ENCODE data around the gene RPL22. TPM values are rescaled to one million over a fixed set of nuclear protein-coding genes. Genes with fewer than 3 reads are reported as not detected.
A peak's percentile ranks its signal among the peaks of the same experiment; 100 is the strongest.

Gene RPL22
- total RNA-seq, 4 donors from 2014 or later = 75.5 to 237 (median 192) TPM

- WGBS, 2 donors = 11% methylated on average over 3 of the region's 20 CpGs; no CpG with 5 or more reads in 1 of the 2 donors
- H3K27me3 ChIP-seq = peaks cover 25 to 100% (median 48%) of the 10 kb centered on the region in 4 donors
- intact Hi-C loops (cut with DNase I) = loop anchor here (10.0 kb wide), 1 partner anchor 198 kb away; the partner anchor contains the start of gene KCNAB2
- no peak for DNase-seq
- TF ChIP-seq POLR2A (IDR thresholded peaks at IDR 0.05) (no peak), CTCF (IDR thresholded peaks at IDR 0.05) (no peak)
- H3K36me3 ChIP-seq = no peaks in the 10 kb centered on the region
- peaks cover 25 to 46% (median 29%) of the 10 kb centered on the region in 3 donors for H3K4me1 ChIP-seq
- no peak overlapping the region for H3K27ac ChIP-seq
- no peaks in the 10 kb centered on the region for H3K9me3 ChIP-seq
- H3K4me3 ChIP-seq = no peak overlapping the region
Measured at GRCh38 chr1:6243053-6243834, 43.8 kb upstream of the RPL22 start.

DNA sequence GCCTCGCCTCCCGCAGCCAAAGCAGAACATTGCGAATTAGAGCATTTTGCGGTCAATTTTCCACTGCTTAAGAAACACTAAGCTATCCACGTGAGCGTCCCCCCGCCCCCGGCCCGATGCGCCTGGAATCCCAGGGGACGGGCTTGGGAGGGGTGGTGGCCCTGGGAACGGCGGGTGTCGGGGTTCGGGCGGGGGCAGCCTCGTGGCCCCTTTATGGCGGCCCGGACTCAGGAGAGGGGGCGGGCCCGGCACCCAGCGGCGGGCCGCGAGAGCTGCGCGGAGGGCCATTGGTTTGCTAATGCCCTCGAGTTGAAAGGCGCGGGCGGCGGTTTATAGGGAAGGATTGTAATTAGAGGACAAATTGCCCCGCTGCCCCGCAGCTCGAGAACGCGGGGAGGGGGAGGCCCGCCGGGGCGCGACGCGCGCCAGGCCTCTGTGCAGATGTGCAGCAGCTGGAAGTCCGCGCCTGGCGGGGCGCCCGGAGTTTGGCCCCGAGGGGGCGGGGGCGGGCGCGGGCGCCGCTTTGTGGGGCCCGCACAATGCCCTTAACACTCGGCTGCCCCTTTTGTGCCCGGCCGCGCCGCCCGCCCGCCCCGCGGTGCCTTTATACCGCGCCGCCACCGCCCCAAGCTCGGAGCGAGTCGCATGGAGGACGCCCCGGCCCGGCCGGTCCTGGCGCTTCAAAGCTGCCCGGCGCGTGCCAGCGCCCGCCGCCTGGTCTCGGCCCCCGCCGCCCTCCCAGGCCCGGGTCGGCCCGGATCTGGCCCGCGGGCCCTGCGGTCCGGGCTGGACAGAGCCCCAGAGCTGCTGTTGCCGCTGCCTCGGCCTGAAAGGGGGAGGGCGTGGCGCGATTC lies 42.7 kb upstream of the RPL22 start:
- peaks cover 25 to 89% (median 48%) of the 10 kb centered on the region in 4 donors for H3K27me3 ChIP-seq
- DNase-seq = no peak
- no peak overlapping the region for H3K27ac ChIP-seq
- H3K36me3 ChIP-seq = no peaks in the 10 kb centered on the region
- H3K4me1 ChIP-seq = peaks cover 25 to 45% (median 29%) of the 10 kb centered on the region in 3 donors
- no peak for TF ChIP-seq CTCF (IDR thresholded peaks at IDR 0.05)
- no peak for TF ChIP-seq POLR2A (IDR thresholded peaks at IDR 0.05)
- intact Hi-C loops (cut with DNase I) = loop anchor here (10.0 kb wide), 1 partner anchor 197 kb away; the partner anchor contains the start of gene KCNAB2
- peak overlapping the region in 3 of 4 donors; percentile 6 to 53 (median 27) for H3K4me3 ChIP-seq
- WGBS, 2 donors = 3 to 6% methylated on average over 14 to 31 of the region's 99 CpGs
- no peaks in the 10 kb centered on the region for H3K9me3 ChIP-seq

GRCh38 chr1:6241107-6241886 lies 41.9 kb upstream of the RPL22 start:
- Histone ChIP-seq H3K27ac (no peak overlapping the region), H3K4me1 (peaks cover 16 to 39% (median 29%) of the 10 kb centered on the region in 3 donors), H3K36me3 (no peaks in the 10 kb centered on the region), H3K9me3 (no peaks in the 10 kb centered on the region), H3K4me3 (no peak overlapping the region), H3K27me3 (peaks cover 25 to 80% (median 46%) of the 10 kb centered on the region in 4 donors)
- 27 to 38% methylated on average over 23 to 24 of the region's 33 CpGs for WGBS, 2 donors
- no peak for DNase-seq
- TF ChIP-seq POLR2A (IDR thresholded peaks at IDR 0.05) (no peak), CTCF (IDR thresholded peaks at IDR 0.05) (no peak)
- intact Hi-C loops (cut with DNase I) = loop anchor here (10.0 kb wide), 1 partner anchor 196 kb away; the partner anchor contains the start of gene KCNAB2

GRCh38 chr1:6239950-6240768 lies 40.8 kb upstream of the RPL22 start:
- DNase-seq = no peak
- Histone ChIP-seq H3K9me3 (no peaks in the 10 kb centered on the region), H3K4me1 (peaks cover 5 to 34% (median 18%) of the 10 kb centered on the region in 3 donors), H3K36me3 (no peaks in the 10 kb centered on the region), H3K27me3 (peaks cover 25 to 69% (median 36%) of the 10 kb centered on the region in 4 donors), H3K27ac (no peak overlapping the region), H3K4me3 (no peak overlapping the region)
- TF ChIP-seq POLR2A (IDR thresholded peaks at IDR 0.05) (no peak), CTCF (IDR thresholded peaks at IDR 0.05) (no peak)
- 52 to 64% methylated on average over 8 to 16 of the region's 17 CpGs for WGBS, 2 donors
- intact Hi-C loops (cut with DNase I) = loop anchor here (10.0 kb wide), 1 partner anchor 195 kb away; the partner anchor contains the start of gene KCNAB2

All from esophagus squamous epithelium (tissue), 5 donors.